BLaER1 (cell line): ENCODE measurements around the gene CDK14.
"Not testable (repeated sequence)": the region's sequence is repeated elsewhere in the genome, so short reads cannot be mapped to it uniquely, and the experiment has no call there.

Source experiments
- H3K27ac ChIP-seq: shearing (Covaris generic); formaldehyde crosslinking; 2 replicates; pipeline ENCODE4 v1.8.1; 2022
- H3K27me3 ChIP-seq: shearing (Covaris generic); formaldehyde crosslinking; 2 replicates; pipeline ENCODE4 v1.8.1; 2022
- H3K36me3 ChIP-seq: shearing (Covaris generic); formaldehyde crosslinking; 2 replicates; pipeline ENCODE4 v1.8.1; 2022
- H3K4me1 ChIP-seq: shearing (Covaris generic); formaldehyde crosslinking; 2 replicates; pipeline ENCODE4 v1.8.1; 2022
- H3K4me2 ChIP-seq: shearing (Covaris generic); formaldehyde crosslinking; 2 replicates; pipeline ENCODE4 v1.8.1; 2022
- H3K4me3 ChIP-seq: shearing (Covaris generic); formaldehyde crosslinking; 2 replicates; pipeline ENCODE4 v1.8.1; 2022
- H3K9ac ChIP-seq: shearing (Covaris generic); formaldehyde crosslinking; 2 replicates; pipeline ENCODE4 v1.8.1; 2022
- H3K9me3 ChIP-seq: shearing (Covaris generic); formaldehyde crosslinking; 2 replicates; pipeline ENCODE4 v1.8.1; 2022
- H4K20me1 ChIP-seq: shearing (Covaris generic); formaldehyde crosslinking; 2 replicates; pipeline ENCODE4 v1.8.1; 2022
- Cebpa-rat ChIP-seq: shearing (Covaris generic); IDR thresholded peaks from 2 replicates; pipeline ENCODE4 v1.8.1; 2022

Gene CDK14

DNA sequence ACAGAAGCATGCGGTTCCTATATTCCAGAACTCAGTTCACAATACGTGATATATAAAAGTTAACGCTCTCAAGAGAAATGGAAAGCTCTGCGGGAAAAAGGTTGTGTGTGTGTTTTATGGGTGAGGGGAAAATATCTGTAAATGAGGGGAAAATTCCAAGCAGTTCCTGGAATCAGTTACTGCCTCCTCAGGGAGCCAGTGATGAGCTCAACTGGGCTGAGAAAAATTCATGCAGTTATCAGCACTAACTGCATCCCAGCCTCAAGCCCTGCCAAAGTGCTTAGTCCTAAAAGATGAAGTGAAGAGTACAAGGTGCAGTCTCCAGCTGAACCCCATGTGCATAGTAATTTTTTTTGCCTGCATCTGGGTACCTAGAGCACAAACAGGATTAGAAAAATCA lies 191.9 kb downstream of the CDK14 start:
- Histone ChIP-seq H4K20me1 (no peaks in the 10 kb centered on the region), H3K27me3 (no peaks in the 10 kb centered on the region), H3K9me3 (peaks cover 28% of the 10 kb centered on the region), H3K4me3 (no peak overlapping the region), H3K36me3 (peaks cover 41% of the 10 kb centered on the region), H3K4me2 (no peak overlapping the region), H3K9ac (no peak overlapping the region), H3K4me1 (no peaks in the 10 kb centered on the region), H3K27ac (no peak overlapping the region)
- TF ChIP-seq Cebpa-rat, result no peak

DNA sequence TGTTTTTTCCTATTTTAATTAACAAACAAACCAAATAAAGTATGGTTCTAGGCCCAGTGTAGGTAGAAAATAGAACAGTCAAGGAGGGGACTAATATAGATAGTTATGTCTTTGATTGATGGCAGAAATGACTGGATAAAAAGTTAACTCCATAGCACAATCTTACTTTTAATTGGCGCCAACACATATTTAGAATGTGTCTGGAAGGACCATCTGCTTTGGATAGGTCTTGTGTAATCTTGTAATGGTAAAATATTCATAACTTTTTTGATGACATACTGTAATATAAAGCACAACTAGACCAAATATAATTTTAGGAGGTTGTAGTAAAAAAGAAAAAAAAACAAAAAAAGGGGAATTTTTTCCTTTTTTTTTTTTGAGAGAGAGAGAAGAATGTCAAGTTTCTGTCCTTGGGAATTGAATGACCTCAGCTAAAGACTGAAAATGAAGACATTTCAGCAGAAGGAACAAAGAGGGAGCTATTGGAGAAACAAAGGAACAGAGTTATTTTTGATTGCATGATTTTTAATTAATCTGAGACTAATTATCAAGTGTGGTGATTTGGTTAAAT lies 193.7 kb downstream of the CDK14 start:
- Histone ChIP-seq H3K27ac (no peak overlapping the region), H3K27me3 (no peaks in the 10 kb centered on the region), H3K4me3 (no peak overlapping the region), H4K20me1 (no peaks in the 10 kb centered on the region), H3K9me3 (peaks cover 33% of the 10 kb centered on the region), H3K9ac (no peak overlapping the region), H3K4me2 (no peak overlapping the region), H3K36me3 (peaks cover 46% of the 10 kb centered on the region), H3K4me1 (no peaks in the 10 kb centered on the region)
- no peak for TF ChIP-seq Cebpa-rat

DNA sequence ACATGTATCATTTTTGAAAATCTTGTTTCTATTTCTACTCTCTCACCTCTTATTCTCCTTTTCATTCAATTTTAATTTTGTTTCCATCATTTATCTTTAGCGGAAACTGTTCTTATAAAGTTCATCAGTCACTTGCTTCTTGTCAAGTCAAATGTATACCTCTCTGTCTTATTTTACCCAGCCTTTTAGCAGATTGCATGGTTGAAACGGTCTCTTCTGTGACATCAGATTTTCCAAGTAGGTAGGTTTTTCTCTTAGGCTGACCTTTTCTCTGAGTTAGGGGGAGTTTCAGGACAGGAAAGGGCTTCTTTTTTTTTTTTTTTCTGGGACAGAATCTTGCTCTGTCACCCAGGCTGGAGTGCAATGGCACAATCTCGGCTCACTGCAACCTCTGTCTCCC lies 195.5 kb downstream of the CDK14 start:
- H3K9me3 ChIP-seq, result peaks cover 42% of the 10 kb centered on the region
- H3K27me3 ChIP-seq, result no peaks in the 10 kb centered on the region
- no peak for TF ChIP-seq Cebpa-rat
- no peaks in the 10 kb centered on the region for H3K4me1 ChIP-seq
- H4K20me1 ChIP-seq, result no peaks in the 10 kb centered on the region
- no peak overlapping the region for H3K9ac ChIP-seq
- H3K27ac ChIP-seq, result no peak overlapping the region
- no peak overlapping the region for H3K4me2 ChIP-seq
- peaks cover 49% of the 10 kb centered on the region for H3K36me3 ChIP-seq
- no peak overlapping the region for H3K4me3 ChIP-seq

DNA sequence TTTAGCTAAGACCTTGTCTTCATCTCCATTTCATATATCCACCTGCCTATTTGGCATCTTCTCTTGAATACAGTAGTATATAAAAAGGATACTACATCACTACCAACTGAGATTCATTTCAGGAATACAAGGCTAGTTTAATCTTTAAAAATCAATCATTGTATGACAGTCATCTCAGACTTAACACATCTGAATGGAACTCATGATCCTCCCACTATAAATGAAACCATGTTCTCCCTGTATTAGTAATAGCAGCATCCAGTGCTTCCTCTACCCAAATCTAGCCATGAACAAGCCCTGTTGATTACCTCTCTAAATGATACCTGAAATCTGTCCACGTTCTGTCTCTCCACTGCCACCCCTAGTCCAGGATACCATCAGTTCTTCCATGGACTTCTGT lies 196.2 kb downstream of the CDK14 start:
- Histone ChIP-seq H3K9ac (no peak overlapping the region), H3K4me1 (no peaks in the 10 kb centered on the region), H3K36me3 (peaks cover 52% of the 10 kb centered on the region), H3K4me2 (no peak overlapping the region), H3K9me3 (peaks cover 42% of the 10 kb centered on the region), H3K27ac (no peak overlapping the region), H3K27me3 (no peaks in the 10 kb centered on the region), H4K20me1 (no peaks in the 10 kb centered on the region), H3K4me3 (no peak overlapping the region)
- no peak for TF ChIP-seq Cebpa-rat

DNA sequence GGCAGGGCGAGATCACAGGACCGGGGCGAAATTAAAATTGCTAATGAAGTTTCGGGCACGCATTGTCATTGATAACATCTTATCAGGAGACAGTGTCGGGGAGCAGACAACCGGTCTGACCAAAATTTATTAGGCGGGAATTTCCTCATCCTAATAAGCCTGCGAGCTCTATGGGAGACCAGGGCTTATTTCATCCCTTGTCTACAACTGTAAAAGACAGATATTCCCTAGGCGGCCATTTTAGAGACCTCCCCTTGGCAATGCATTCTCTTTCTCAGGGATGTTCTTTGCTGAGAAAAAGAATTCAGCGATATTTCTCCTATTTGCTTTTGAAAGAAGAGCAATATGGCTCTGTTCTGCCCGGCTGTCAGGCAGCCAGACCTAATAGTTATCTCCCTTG lies 198.1 kb downstream of the CDK14 start:
- not testable (repeated sequence) for H3K9ac ChIP-seq, H3K4me1 ChIP-seq, H3K4me3 ChIP-seq, H3K4me2 ChIP-seq, H3K27me3 ChIP-seq, H3K27ac ChIP-seq, H4K20me1 ChIP-seq
- Histone ChIP-seq H3K9me3 (peaks cover 49% of the 10 kb centered on the region), H3K36me3 (peaks cover 54% of the 10 kb centered on the region)

DNA sequence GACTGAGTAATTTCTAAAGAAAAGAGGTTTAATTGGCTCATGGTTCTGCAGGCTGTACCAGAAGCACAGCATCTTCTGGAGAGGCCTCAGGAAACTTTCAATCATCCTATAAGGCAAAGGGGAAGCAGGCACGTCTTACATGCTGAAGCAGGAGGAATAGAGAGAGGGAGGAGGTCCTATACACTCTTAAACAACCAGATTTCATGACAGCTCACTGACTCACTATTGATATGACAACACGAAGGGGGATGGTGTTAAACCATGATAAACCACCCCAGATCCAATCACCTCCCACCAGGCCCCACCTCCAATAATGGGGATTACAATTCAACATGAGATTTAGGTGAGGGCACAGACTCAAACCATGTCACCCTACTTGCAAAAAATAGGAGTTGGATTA lies 201.5 kb downstream of the CDK14 start:
- Histone ChIP-seq H3K4me3 (no peak overlapping the region), H3K4me1 (no peaks in the 10 kb centered on the region), H4K20me1 (no peaks in the 10 kb centered on the region), H3K27ac (no peak overlapping the region), H3K27me3 (no peaks in the 10 kb centered on the region), H3K9me3 (peaks cover 39% of the 10 kb centered on the region), H3K36me3 (peaks cover 42% of the 10 kb centered on the region), H3K9ac (no peak overlapping the region), H3K4me2 (no peak overlapping the region)
- TF ChIP-seq Cebpa-rat, result no peak

DNA sequence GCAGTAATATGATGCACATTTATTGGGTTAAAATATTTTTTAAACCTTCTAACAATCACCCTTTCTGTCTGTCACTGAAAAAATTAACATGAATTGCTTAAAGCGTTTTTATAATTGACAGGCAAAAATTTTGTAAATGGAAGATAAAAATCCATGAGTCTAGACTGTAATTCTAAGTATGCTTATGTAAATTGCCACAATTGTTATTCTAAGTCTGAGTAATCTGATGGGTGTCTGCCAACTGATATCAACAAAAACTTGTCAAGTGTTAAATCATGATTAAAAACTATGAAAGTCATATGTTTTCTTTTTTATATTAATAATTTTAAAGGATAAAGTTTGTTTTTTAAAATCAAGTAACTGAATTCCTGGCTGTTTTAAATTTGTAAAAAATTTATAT lies 208.2 kb downstream of the CDK14 start:
- peaks cover 19% of the 10 kb centered on the region for H3K36me3 ChIP-seq
- H3K4me1 ChIP-seq, result no peaks in the 10 kb centered on the region
- H3K27ac ChIP-seq, result no peak overlapping the region
- H4K20me1 ChIP-seq, result no peaks in the 10 kb centered on the region
- TF ChIP-seq Cebpa-rat, result no peak
- H3K27me3 ChIP-seq, result no peaks in the 10 kb centered on the region
- peaks cover 22% of the 10 kb centered on the region for H3K9me3 ChIP-seq
- no peak overlapping the region for H3K9ac ChIP-seq
- H3K4me2 ChIP-seq, result no peak overlapping the region
- no peak overlapping the region for H3K4me3 ChIP-seq

DNA sequence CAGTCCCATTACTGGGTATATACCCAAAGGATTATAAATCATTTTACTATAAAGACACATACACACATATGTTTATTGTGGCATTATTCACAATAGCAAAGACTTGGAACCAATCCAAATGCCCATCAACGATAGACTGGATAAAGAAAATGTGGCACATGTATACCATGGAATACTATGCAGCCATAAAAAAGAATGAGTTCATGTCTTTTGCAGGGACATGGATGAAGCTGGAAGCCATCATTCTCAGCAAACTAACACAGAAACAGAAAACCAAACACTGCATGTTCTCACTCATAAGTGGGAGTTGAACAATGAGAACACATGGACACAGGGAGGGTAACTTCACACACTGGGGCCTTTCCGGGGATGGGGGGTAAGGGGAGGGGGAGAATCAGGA lies 219.4 kb downstream of the CDK14 start:
- not testable (repeated sequence) for H3K4me2 ChIP-seq, H3K4me1 ChIP-seq

DNA sequence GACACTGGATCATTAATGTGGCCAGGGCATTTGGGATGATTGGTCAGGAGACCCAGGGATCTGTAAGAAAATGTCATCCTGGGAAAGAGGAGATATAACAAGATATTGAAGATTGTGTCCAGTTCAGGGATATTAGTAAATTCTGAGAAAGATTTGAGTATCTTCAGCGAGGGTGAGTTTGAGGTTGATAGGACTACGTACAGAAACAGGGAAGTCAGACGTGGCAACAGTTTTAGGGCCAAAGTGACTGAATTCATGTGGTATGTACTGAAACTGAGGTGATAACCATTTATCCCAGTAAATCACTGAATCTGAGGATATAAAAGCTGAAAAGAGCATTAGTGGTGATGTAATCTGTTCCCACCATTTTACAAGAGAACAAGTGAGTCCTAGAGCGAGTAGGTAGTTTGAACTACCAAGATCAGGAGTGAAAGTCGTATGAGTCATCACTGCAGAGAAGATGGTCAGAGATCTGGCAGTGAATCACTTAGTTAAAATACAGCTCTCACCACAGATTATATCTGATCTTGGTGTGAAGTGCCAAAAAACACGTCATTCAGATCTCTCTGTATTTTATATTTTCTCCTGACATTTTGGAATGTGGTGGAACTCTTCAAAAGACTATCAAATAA lies 220.5 kb downstream of the CDK14 start:
- Histone ChIP-seq H3K27me3 (no peaks in the 10 kb centered on the region), H3K4me1 (no peaks in the 10 kb centered on the region), H3K9me3 (peaks cover 9% of the 10 kb centered on the region; the same call in 1 of the 2 replicates), H3K27ac (no peak overlapping the region), H3K4me2 (no peak overlapping the region), H3K4me3 (no peak overlapping the region), H4K20me1 (no peaks in the 10 kb centered on the region), H3K36me3 (peaks cover 19% of the 10 kb centered on the region; the same call in 1 of the 2 replicates), H3K9ac (no peak overlapping the region)
- TF ChIP-seq Cebpa-rat, result no peak

More for the DNA sequence above, 219.4 kb downstream of the CDK14 start:
- H3K9ac ChIP-seq, H3K27me3 ChIP-seq, H3K27ac ChIP-seq, H4K20me1 ChIP-seq, H3K4me3 ChIP-seq, H3K9me3 ChIP-seq: not testable (repeated sequence)
- peaks cover 11% of the 10 kb centered on the region; the same call in 1 of the 2 replicates for H3K36me3 ChIP-seq

DNA sequence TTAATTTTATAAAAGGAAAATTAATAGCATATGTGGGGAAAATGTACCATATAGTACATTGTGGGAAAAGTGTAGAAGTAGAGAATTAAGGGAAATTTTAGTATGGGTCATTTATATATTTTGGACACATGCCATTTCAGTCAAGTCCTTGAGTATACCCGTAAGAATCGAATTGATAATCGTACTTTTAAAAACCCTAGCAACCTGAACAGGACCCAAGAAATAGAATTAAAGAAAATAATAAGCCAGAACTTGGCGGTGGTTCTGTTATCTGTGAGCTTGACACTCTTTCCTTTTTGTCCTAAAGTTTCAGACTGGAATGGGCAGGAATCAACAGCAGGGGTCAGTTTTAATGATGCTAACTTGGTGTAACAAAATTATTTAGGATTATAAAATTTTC lies 221.0 kb downstream of the CDK14 start:
- H3K9me3 ChIP-seq, result peaks cover 9% of the 10 kb centered on the region; the same call in 1 of the 2 replicates
- H3K4me3 ChIP-seq, result no peak overlapping the region
- H3K9ac ChIP-seq, result no peak overlapping the region
- no peaks in the 10 kb centered on the region for H3K4me1 ChIP-seq
- H3K27ac ChIP-seq, result no peak overlapping the region
- no peaks in the 10 kb centered on the region for H4K20me1 ChIP-seq
- H3K27me3 ChIP-seq, result no peaks in the 10 kb centered on the region
- H3K4me2 ChIP-seq, result no peak overlapping the region
- H3K36me3 ChIP-seq, result peaks cover 20% of the 10 kb centered on the region
- no peak for TF ChIP-seq Cebpa-rat

DNA sequence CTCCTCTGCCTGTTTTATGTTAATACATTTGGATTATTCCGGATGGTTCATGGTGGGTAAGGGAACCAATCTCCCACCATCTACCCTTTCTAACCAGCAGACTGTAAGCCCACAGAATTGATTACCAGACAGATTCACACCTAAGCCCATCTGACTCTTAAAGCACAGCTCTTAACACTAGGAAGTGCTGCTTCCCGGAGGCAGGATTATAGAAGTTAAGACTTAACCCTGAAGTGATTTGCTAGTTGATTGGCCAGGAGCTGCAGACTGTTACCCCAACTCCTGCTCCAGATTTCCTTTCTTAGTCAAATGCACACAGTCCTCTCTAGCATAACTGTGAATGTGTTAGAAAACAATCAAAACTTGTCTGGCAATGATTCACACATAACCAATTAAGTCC lies 221.7 kb downstream of the CDK14 start:
- Histone ChIP-seq H3K27me3 (no peaks in the 10 kb centered on the region), H3K4me1 (no peaks in the 10 kb centered on the region), H3K9me3 (peaks cover 9% of the 10 kb centered on the region; the same call in 1 of the 2 replicates), H3K27ac (no peak overlapping the region), H4K20me1 (no peaks in the 10 kb centered on the region), H3K36me3 (peaks cover 25% of the 10 kb centered on the region), H3K4me2 (no peak overlapping the region), H3K4me3 (no peak overlapping the region), H3K9ac (no peak overlapping the region)
- no peak for TF ChIP-seq Cebpa-rat
